Anterior cingulate cortex (tissue), 58 donors: ENCODE measurements around the gene PUS1.
"Not testable (repeated sequence)": the region's sequence is repeated elsewhere in the genome, so short reads cannot be mapped to it uniquely, and the experiment has no call there.

Source experiments
- DNase-seq, 58 donors: peaks; one replicate each; lab custom pipeline; 2025; lab: John Stamatoyannopoulos, UW

PUS1 gene

GRCh38 chr12:131950182-131950913 lies 21.3 kb downstream of the PUS1 start:
- no peak for DNase-seq

- DNase-seq = not testable (repeated sequence)
Measured at GRCh38 chr12:131953810-131954209, 24.7 kb downstream of the PUS1 start.

- DNase-seq = not testable (repeated sequence)
Measured at GRCh38 chr12:131954460-131954859, 25.4 kb downstream of the PUS1 start.

GRCh38 chr12:131959116-131959515 lies 30.0 kb downstream of the PUS1 start:
- no peak for DNase-seq

GRCh38 chr12:131959641-131960589 lies 30.8 kb downstream of the PUS1 start:
- DNase-seq = no peak

- DNase-seq = not testable (repeated sequence)
Measured at GRCh38 chr12:131960590-131961325, 31.7 kb downstream of the PUS1 start.

- not testable (repeated sequence) for DNase-seq
Measured at GRCh38 chr12:131961328-131961727, 32.3 kb downstream of the PUS1 start.

GRCh38 chr12:131962069-131962468 lies 33.0 kb downstream of the PUS1 start:
- DNase-seq = no peak

- no peak for DNase-seq
Measured at GRCh38 chr12:131963381-131963780, 34.3 kb downstream of the PUS1 start.

GRCh38 chr12:131965073-131965472 lies 36.0 kb downstream of the PUS1 start:
- DNase-seq = no peak

- DNase-seq = no peak
Measured at GRCh38 chr12:131971226-131971625, 42.1 kb downstream of the PUS1 start.

- no peak for DNase-seq
Measured at GRCh38 chr12:131975228-131975627, 46.2 kb downstream of the PUS1 start.

GRCh38 chr12:131979606-131980005 lies 50.5 kb downstream of the PUS1 start:
- no peak for DNase-seq

- no peak for DNase-seq
Measured at GRCh38 chr12:131980263-131980662, 51.2 kb downstream of the PUS1 start.

- DNase-seq = no peak
Measured at GRCh38 chr12:131981388-131981787, 52.3 kb downstream of the PUS1 start.

GRCh38 chr12:131982041-131982440 lies 53.0 kb downstream of the PUS1 start:
- DNase-seq = no peak

- DNase-seq = no peak
Measured at GRCh38 chr12:131983026-131983425, 54.0 kb downstream of the PUS1 start.

- no peak for DNase-seq
Measured at GRCh38 chr12:131983554-131983953, 54.5 kb downstream of the PUS1 start.

- DNase-seq = no peak
Measured at GRCh38 chr12:131984334-131984733, 55.3 kb downstream of the PUS1 start.

- DNase-seq = not testable (repeated sequence)
Measured at GRCh38 chr12:131985510-131985875, 56.4 kb downstream of the PUS1 start.

GRCh38 chr12:131986361-131986760 lies 57.3 kb downstream of the PUS1 start:
- DNase-seq = no peak
